Thoracic aorta (tissue), 2 donors: ENCODE data around the gene SPECC1L. TPM values are rescaled to one million over a fixed set of nuclear protein-coding genes. Genes with fewer than 3 reads are reported as not detected.

Experiments used
- ATAC-seq: fragments of 150-250 bp; one replicate; pipeline ENCODE4 v1.8.0; 2017; ENCODE audit warnings: low read depth; ENCODE audit not compliant: insufficient number of reproducible peaks, low FRiP score
- DNase-seq: peaks from one replicate; pipeline ENCODE4 v3.0.0-alpha.2; 2020; ENCODE audit warnings: low spot score
- H3K27ac ChIP-seq, 2 donors: fragments of 200-600 bp; sonication (generic); 1 replicate in 1 of 2; 2 replicates in 1 of 2; pipeline ENCODE4 v1.5.1; 2016; ENCODE audit warnings: mild to moderate bottlenecking in 2 of 2, moderate library complexity in 2 of 2
- H3K27me3 ChIP-seq: fragments of 200-600 bp; sonication (generic); replicated peaks from 2 replicates; pipeline ENCODE4 v1.6.0; 2016; ENCODE audit warnings: mild to moderate bottlenecking; ENCODE audit not compliant: insufficient read depth
- H3K36me3 ChIP-seq: fragments of 200-600 bp; sonication (generic); one replicate; pipeline ENCODE4 v1.5.1; 2016
- H3K4me1 ChIP-seq, 2 donors: fragments of 200-600 bp; sonication (generic); 1 replicate in 1 of 2; 2 replicates in 1 of 2; pipeline versions ENCODE4 v1.5.1 to v1.6.0; 2016; ENCODE audit warnings: low read depth in 2 of 2, mild to moderate bottlenecking in 1 of 2; ENCODE audit not compliant: control insufficient read depth in 1 of 2
- H3K4me3 ChIP-seq: fragments of 200-600 bp; sonication (generic); 2 replicates; pipeline ENCODE4 v1.5.1; 2016; ENCODE audit warnings: mild to moderate bottlenecking
- H3K9me3 ChIP-seq: fragments of 200-600 bp; sonication (generic); 2 replicates; pipeline ENCODE4 v1.5.1; 2016
- total RNA-seq, 2 donors: library from RNA; depleted of rRNA; stranded (reverse); fragments of >200 nt; gene quantifications; one replicate each; pipeline versions ENCODE4 v1.1.0 to v1.2.3, GENCODE V29; 2016
- TF ChIP-seq, protein P1 (sequence below): fragments of 200-600 bp; sonication (generic); IDR thresholded peaks from one replicate; pipeline ENCODE4 v1.5.1; 2019; ENCODE audit warnings: antibody characterized with exemption

The SPECC1L gene
- total RNA-seq, 2 donors from 2014 or later = 49.4 to 50.0 TPM

DNA sequence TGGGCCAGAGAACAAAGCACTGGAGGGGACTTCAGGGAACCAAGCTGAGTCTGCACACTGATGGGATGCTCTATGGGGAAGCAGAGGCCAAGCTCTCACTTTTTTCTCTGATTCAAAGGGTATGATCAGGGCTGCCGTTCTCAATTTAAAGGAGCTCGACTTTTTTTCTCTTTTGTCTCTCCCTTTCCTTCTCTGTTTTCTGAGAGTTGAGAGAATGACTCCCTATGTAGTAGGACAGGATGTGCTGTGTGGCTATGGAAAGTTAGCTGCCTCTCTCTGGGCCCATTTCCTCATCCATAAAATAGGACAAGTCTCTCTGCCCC lies 164.7 kb downstream of the SPECC1L start:
- Histone ChIP-seq H3K36me3 (no peaks in the 10 kb centered on the region), H3K4me3 (no peak overlapping the region), H3K27ac (no peak overlapping the region), H3K4me1 (peaks cover 9 to 30% of the 10 kb centered on the region in 2 donors), H3K27me3 (no peaks in the 10 kb centered on the region), H3K9me3 (no peaks in the 10 kb centered on the region)
- ATAC-seq (no peak), DNase-seq (no peak)
- TF ChIP-seq, protein P1, sequence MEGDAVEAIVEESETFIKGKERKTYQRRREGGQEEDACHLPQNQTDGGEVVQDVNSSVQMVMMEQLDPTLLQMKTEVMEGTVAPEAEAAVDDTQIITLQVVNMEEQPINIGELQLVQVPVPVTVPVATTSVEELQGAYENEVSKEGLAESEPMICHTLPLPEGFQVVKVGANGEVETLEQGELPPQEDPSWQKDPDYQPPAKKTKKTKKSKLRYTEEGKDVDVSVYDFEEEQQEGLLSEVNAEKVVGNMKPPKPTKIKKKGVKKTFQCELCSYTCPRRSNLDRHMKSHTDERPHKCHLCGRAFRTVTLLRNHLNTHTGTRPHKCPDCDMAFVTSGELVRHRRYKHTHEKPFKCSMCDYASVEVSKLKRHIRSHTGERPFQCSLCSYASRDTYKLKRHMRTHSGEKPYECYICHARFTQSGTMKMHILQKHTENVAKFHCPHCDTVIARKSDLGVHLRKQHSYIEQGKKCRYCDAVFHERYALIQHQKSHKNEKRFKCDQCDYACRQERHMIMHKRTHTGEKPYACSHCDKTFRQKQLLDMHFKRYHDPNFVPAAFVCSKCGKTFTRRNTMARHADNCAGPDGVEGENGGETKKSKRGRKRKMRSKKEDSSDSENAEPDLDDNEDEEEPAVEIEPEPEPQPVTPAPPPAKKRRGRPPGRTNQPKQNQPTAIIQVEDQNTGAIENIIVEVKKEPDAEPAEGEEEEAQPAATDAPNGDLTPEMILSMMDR = no peak

DNA sequence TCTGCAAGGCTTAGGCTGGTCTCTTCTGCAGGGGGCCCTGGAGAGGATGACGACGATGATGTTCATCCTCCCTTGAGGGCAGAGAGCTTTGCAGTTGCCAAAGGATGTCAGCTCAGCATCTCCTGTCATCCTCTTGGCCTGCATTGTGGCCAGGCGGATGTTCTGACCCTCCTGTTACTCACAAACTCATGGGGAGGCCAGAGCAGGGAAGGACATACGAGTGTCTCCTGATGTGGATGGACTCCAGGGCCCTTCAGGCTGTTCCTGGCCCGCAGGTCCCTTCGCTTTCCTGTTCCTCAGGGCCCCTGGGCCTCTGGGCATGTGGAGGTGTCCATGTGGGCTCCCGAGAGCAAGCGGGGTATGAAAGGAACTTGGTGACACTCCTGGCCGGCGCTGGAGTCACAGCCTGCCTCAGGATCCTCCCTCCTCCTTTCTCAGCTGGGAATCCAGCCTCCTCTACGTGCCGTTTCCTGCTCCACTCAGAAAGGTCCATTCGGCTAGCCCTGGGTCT lies 165.3 kb downstream of the SPECC1L start:
- Histone ChIP-seq H3K27me3 (no peaks in the 10 kb centered on the region), H3K4me3 (no peak overlapping the region), H3K36me3 (no peaks in the 10 kb centered on the region), H3K27ac (no peak overlapping the region), H3K4me1 (peaks cover 9 to 31% of the 10 kb centered on the region in 2 donors), H3K9me3 (no peaks in the 10 kb centered on the region)
- TF ChIP-seq, protein P1 = no peak
- ATAC-seq (no peak), DNase-seq (no peak)

DNA sequence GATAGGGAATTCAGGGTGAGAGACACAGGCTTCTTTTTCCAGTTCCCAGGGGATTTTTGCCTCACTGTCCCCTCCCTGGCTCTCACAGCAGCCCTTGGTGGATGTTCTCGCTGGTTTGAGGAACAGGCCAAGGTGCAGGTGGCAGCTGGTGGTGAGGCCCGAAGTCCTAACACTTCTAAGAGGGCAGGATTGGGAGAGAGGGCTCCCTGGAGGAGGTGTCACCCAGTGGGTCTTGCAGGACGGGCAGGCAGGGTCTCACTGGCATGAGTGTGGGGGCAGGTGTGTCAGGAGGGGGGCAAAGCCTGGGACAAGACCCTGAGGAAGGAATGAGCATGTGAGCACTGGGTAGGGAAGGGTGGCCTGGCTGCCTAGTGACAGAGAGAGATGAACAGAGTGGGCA lies 165.9 kb downstream of the SPECC1L start:
- TF ChIP-seq, protein P1 = no peak
- no peak overlapping the region for H3K4me3 ChIP-seq
- H3K36me3 ChIP-seq = no peaks in the 10 kb centered on the region
- H3K27me3 ChIP-seq = no peaks in the 10 kb centered on the region
- no peak for DNase-seq
- ATAC-seq = no peak
- H3K4me1 ChIP-seq = peaks cover 13 to 37% of the 10 kb centered on the region in 2 donors
- no peaks in the 10 kb centered on the region for H3K9me3 ChIP-seq
- no peak overlapping the region for H3K27ac ChIP-seq

DNA sequence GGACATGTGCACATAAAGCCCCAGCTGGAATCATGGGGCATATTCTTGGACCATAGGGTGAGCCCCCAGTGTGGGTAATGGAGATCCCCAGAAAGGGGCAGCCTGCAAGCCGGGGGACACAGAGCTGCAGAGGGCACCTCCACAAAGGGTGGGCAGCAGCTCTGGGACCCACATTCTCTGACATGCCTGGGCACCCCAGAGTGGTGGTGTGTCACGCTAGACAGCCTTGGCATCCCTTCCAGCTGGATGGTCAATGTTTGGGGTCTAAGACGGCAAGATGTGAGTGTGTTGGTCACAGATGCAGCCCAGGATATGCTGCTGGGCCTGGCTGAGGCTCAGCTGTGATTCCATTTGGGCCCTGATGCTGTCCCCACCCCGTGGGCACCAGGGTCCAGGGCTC lies 166.5 kb downstream of the SPECC1L start:
- no peak overlapping the region for H3K4me3 ChIP-seq
- no peak for DNase-seq
- no peaks in the 10 kb centered on the region for H3K36me3 ChIP-seq
- TF ChIP-seq, protein P1 = no peak
- no peaks in the 10 kb centered on the region for H3K9me3 ChIP-seq
- H3K27me3 ChIP-seq = no peaks in the 10 kb centered on the region
- peaks cover 17 to 40% of the 10 kb centered on the region in 2 donors for H3K4me1 ChIP-seq
- no peak overlapping the region for H3K27ac ChIP-seq
- no peak for ATAC-seq

DNA sequence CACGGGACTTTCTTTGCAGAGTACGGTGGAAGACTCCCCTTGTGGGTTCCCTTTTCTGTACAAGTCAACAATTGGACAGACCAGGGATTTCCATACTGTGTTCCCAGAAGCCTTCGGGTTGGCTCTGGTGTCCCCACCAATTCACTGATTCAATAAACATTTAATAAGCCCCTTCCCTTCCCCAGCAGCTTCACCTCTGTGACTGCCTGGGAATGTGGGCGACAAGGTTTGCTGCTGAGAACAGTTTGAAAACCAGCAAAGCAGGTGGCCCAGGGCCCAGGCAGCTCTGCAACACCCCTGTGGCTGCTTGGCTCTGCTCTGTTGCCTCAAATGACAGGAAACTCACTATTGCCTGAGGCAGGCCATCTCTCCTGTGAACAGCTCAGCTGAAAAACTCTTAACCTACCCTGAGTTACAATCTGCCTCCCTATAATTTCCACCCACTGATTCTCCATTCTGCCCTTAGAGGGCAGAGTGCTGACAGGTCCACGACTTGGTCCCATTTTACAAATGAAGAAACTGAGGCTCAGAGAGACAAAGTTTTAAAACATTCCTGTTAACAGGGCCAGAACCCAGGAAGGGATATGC lies 167.2 kb downstream of the SPECC1L start:
- ATAC-seq = no peak
- Histone ChIP-seq H3K36me3 (no peaks in the 10 kb centered on the region), H3K27me3 (no peaks in the 10 kb centered on the region), H3K27ac (no peak overlapping the region), H3K9me3 (no peaks in the 10 kb centered on the region), H3K4me3 (no peak overlapping the region), H3K4me1 (peaks cover 12 to 40% of the 10 kb centered on the region in 2 donors)
- TF ChIP-seq, protein P1 = no peak
- no peak for DNase-seq
